HG03558 (cell line): ENCODE measurements around the gene ATG5.

ENCODE experiments used
- ATAC-seq: cut with Tn5 transposase; IDR thresholded peaks from one replicate; pipeline ENCODE4 v1.9.1; 2021; ENCODE audit warnings: moderate number of reproducible peaks; ENCODE audit not compliant: unreplicated experiment; ENCODE audit errors: extremely low read depth

The ATG5 gene

DNA sequence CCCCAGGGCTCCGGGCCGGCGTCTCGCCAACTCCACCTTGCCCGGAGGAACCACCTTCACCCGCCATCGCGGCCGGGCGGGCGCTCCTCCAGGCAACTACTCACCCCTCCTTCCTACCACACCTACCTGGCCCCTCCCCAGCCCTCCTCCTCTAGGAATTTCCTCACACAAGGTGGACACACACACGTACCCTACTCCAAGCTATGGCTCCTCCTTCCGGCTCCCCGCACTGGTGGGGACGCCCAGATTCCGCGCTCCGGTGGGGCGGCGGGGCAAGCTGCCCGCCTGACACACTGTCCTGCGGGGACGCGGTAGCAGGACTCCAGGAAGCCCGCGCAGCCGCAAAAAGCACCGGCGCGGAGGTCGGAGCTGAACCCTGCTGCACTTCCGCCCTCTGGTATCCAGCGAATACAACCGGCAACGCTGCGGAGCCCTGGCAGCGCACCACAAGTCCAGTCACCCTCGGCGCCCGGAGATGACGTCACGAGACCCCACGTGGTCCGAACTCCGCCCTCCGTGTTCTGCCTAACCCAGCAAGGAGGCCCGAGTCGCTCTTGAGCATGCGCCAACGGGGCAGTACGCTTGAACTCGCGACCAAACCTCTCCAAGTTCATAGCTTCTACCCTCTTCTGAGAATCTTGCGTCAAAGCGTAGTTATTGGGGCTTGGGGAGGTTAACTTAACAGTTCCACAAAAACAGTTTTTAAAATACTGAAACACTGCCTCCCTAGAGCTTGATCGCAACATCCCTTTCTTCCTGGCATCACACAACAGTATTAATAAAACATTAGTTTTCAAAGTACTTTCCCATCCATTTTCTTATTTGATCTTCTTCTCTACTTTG is at the start of gene ATG5:
ATG5 (minus strand) TSS at position 425 of the 843 bp plus-strand sequence. CDS start 9,552 bp downstream, outside the sequence.
- ATAC-seq: peak; percentile 94

DNA sequence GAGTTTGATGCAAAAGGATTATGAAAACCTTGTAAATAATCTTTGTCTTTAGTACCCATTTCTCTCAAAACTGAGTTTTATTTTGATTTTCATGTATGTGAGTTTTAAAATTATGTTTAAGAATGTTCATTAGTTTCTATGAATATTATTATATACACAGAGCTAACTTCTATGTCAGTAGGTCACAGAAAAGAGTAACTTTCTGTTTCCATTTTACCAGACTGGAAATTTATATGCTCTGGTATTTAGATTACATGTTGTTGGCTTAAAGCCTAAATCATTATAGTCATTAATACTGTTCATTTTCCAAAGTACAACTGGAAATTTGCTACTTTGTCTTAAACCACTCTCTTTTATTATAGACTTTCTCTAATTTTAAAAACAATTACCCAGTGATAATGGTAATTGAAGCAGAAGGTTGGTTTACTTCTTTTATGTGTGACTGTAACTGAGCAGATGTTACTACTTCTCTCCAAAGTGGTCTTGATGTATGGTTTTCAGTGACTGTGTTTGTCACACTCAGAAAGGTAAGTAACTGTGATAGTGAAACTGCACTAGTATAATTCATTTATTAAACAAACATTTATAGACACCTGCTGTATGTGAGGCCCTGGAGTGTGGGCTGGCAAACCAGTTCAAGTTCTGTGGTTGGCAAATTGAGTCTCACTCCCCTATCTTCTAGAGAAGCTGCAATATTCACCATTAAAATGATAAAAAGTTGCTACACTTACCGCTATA is 48.1 kb upstream of the ATG5 start:
- ATAC-seq: no peak

DNA sequence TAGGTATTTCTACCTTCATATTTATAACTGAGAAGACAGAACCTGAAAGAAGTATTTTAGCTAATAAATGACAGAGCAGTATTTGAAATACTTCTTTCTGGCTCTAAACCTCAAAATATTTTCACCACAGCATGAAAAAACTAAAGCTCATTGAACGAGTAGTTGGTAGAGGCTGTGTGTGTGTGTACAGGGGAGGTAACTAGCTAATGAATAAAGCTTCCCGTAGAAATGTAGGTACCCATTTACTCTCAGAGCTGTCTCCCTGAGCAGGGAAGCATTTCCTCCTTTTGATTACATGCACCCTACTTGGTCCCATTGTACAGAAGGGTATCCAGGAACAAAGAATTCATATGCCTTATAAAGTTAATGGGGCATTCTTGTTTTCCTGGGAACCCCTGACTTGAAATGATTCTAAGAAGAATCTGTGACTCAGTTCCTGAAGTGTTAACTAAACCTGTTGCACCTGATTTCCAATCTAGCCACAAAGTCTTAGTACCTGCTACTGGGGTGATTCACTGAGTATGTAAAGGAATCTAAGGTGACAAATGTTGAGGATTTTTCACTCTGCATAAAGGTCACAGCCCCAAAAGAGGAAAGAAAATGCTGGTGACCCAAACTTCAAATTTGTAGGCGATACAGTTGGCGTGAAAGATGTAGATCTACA is 47.4 kb upstream of the ATG5 start:
- no peak for ATAC-seq

DNA sequence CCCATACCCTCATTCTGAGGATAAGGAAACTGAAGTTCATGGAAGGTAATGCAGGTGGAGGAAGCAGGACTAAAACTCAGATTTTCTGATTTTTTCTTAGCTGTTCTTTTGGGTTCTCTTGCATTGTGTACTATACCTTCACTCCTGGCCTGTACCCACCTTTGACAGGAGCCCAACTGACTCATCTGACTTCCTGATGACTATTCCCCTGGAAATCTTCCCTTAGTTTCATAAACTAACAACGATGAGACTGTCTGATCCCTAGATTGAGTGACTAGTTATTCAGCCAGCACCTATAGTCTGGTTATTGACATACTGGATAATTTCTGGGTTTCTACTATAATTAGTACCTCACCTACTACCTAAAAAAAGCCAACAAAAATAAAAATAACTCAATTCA is 45.1 kb upstream of the ATG5 start:
- ATAC-seq: no peak

DNA sequence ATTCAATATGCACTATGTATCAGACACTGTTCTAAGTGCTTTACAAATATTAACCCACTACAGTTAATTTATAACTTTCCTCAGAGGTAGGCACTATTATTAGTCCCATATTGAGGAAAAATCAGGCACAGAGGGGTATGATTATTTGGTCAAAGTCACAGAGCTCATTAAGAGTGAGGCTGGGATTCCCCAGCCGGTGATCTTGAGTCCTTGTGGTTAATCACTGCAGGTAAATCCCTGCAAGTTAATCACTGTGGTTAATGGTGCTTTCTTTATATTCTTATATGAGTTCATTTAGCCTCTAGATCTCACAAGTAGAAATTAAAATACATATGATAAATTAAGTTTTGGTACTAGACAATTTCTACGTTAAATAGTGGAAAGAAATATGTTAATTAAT is 44.2 kb upstream of the ATG5 start:
- no peak for ATAC-seq

DNA sequence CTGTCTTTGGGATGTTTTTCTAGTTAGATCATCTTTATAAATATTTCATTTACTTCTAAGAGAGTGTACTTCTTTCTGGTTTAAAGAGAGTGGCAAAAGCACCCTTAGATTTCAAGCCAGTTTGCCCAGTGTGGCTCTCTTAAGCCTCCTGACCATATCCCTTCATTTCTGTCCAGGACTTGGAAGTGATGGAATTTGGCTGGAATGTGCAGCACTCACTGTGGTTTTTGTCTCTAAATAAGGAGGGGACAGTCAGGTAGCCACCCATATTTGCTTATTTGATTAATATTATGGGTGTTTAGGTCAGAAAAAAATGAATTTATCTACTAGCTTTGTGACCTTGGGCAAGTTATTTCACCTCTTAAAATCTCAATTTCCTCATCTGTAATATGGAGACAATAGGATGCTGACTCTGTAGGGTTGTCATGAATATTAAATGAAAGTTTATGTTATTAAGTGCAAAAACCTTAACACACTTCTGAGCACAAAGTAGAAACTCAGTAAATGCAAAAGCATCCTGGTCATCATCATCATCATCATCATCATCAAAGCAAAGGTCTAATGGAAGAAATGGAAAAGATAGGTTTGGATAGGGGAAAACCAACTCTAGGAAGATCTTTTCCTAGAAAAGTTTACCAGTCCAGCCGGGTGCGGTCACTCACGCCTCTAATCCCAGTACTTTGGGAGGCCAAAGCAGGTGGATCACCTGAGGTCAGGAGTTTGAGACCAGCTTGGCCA is 38.0 kb upstream of the ATG5 start:
- no peak for ATAC-seq

DNA sequence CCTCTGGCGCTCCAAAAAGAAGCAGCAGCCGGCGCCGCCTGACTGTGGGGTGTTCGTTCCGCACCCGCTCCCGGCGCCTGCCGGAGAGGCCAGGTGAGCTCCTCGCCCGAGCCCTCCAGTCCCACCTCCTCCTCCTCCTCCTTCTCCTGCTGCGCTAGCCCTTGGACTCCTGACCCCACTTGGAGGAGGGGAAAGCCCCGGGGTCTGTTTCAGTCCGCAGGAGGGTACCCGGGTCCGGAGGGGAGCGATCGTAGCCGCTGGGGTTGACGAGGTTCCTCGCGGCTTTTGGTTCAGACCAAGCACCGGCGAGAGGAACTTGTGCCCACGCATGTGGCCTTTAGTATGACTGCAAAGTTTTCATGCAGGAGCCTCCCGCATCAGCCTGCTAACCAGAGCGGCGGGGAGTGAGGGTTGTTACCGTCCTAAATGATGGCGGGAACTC is 35.5 kb upstream of the ATG5 start:
- ATAC-seq: no peak

DNA sequence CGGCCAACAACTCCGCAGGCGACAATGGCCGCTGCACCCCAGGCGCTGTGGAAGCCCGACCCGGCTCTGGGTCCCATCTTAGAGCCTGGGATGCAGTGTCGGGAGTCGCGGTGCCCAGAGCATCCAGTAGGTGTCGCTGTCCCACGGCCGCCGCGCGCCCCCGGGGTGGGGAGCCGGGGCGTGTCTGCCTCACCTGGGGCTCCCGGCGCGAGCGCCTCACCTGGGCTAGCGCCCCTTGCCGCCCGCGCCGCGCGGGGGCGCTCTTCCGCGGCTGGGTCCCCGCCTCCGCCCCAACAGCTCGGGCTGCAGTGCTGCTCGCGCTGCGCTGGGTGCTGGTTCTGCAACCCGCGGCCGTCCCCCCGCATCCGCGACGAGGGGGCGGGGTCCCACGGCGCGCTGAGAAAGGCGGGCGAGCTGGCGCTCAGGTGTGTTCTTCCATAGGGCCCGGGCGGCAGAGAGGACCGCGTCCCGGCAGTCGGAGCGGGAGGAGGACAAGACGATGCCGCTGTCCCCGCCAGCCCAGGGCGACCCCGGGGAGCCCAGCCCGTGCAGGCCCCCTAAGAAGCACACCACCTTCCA is 34.9 kb upstream of the ATG5 start, which contains the start of gene CRYBG1:
CRYBG1 (plus strand) TSS at position 308 of the 579 bp plus-strand sequence; CDS start at position 500, 192 bp downstream.
- ATAC-seq: no peak

DNA sequence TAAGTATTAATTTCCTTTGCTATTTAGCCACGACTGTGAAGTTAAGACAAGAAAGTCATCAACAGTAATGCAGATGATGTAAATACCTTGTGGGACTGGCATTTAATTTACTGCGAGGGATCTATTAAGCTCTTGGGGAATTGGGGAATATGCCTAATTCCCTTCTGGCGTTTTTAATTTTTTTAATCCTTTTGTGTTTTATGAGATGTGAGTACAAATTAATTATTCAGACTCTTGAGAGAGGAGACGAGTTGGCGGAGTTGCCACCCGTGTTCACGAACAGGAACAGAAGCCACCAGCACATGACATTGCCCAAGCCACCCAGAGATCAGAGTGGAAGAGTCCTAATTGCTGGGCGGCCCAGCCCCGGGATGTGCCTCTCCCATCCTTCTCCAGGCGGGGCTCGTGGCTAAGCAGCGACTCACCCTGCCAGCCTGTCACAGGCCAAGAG is 34.4 kb upstream of the ATG5 start:
- no peak for ATAC-seq

DNA sequence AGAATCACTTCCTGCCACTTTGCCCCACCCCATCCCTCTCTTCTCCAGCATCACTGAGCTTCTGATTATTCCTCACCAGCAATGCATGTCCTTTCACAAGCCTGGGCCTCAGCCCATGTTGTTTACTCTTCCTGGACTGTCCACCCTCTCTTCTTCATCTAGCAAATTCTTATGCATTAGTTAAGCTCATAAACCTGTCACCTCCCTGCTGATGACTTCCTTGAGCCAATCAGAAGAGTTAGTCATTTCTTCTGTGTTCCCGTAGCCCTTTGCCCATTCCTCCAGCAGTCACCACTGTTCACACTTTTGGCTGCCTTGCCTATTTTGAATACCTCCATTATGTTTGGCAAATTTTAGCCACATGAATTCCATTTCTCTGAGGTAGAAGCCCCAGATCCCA is 30.8 kb upstream of the ATG5 start:
- no peak for ATAC-seq

DNA sequence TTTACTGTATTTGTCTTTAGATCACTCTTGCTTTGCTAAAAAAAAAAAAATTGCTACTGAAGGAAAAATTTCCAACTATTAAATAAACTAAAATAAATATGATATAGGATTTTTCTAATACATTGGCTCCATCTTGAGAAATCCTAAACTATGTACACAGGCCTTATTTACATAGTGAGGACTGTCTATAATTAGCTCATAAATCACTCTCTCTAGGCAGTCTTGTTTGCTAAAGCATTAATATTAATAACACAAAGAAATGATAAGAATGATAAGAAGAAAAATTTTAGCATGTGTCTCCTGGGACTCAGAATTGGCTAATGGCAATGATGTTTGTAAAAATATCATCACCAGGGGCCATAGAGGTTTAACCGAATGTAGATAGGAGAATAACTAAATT is 21.7 kb upstream of the ATG5 start:
- ATAC-seq: no peak

DNA sequence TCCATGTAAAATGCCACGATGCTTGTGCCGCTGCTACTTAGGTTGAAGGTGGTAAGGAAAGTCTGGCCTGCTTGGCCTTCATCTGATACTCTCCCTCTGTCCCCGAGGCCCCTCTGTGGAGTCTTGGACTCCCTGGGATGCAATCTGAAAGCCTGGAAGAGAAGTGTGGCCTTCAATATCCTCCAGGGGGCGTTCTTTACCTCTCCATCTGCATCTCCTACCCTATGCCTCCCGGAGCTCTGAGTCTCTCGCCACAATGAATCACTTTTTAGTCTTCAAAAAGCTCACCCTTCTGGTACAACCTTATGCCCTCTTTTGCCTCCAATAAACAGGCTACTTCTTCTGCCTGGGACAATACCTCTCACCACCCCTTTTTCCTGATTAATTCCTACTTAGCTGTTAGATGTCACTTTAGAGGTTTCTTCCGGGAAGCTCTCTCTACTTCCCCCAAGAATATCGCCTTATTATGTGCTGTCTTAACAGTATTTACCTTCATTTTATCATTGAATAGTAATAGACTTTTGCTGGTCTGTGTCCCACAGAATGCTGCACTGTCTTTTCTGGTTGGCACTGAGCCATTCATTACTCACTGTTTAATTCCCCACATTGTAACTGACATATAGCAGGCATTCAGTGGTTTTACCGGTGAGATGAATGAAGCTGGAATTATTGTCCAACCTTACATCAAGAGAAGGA is 13.9 kb upstream of the ATG5 start:
- ATAC-seq: no peak

DNA sequence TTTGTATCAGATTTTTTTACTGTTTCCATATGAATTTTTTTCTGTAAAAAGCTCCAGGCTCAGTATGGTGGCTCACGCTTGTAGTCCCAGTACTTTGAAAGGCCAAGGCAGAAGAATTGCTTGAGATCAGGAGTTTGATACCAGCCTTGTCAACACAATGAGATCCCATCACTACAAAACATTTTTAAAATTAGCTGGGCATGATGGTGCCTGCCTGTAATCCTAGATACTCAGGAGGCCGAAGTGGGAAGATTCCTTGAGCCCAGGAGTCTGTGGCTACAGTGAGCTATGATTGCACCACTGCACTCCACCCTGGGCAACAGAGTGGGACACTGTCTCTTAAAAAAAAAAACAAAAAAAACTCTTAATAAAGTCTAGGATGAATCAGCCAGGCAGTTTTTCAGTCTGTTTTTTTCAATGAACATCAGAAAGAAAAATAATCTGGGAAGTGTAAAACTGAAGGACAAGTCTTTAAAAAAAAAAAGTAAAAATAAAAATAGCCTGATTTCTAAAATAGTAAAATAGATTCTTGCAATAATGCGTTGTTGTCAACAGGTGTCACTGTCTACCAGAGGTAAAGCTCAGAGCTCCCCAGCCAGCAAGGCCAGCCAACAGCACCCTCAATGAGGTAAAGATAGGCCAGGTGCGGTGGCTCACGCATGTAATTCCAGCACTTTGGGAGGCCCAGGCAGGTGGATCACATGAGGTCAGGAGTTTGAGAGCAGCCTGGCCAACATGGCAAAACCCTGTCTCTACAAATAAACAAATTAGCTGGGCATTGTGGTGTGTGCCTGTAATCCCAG is 9.3 kb upstream of the ATG5 start:
- ATAC-seq: no peak

DNA sequence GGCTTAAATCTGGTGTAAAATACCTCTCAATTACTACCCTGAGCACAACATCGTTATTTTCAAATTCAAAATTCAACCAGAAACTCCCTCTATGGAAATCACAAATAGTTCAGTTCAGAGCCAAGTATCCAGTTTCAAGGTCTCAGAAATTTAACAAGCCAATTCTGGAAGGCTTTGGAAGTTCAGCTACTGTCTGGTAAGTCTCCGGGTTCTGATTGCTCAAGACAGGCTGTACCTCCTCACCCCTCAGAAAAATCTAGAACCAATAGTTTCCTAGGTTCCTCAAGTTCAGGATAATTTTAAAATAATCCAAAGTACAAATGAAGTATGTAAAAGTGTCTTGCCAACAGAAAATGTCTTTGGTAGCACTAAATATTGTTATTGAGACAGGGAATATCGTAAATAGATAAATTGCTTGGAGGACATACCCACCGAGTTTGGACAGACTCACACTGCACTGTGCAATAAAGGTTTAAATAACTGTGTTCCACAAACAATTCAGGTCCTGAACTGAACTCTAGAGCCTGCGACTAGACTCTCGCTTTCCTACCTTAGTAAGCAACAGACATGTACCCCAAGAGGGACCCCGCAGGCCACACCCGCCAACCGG is 729 bp downstream of the ATG5 start:
- ATAC-seq: no peak

DNA sequence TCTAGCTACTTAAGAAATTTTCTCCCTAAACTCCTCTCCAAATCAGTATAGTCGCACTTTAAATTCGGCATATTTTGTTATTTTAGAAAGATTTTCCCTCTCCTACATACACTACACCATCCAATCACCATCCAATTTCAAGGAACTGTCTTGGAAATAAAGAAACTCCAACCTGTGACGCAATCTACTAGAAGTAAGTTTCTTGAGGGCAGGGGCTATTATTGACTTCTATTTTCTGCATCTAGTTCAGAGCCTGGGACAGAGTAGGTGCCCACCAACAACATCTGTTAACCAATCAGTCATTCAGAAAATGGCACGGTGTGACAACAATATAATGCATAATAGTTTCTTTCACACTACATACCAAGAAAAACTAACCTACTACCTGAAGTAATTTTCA is 3.6 kb downstream of the ATG5 start:
- no peak for ATAC-seq

DNA sequence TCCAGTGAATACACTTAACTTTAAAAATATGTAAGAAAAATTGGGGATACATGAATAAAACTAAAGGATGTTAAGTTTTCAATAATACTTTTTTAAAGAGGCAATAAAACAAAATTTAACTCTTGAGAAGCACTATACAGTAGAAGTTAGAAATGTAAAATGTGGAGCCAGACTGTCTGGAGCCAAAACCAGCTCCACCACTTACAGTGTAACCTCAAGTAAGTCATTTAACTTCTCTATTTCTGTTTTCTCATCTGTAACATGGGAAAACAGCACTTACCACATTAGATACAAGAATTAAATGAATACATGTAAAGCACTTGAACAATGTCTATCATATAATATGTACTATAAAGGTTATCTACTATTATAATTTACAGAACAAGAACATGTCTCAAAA is 6.7 kb downstream of the ATG5 start:
- ATAC-seq: no peak

DNA sequence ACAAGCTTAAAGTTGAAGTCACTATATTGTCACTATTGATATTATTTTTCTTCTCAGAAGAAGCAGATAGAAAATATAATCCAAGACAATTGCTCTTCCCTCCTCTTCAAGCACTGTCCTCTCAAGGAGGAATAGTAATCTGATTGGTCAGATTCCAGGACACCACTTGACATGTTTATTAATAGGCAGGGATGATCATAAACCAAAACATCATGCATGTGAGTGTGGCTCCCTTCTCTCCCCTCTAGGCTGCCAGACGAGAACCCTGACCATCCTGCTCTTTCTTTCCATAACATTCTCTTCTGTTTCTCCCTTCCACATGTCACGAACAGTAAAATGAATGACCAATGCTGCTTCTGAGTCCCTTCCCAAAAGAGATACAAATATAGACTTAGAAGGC is 7.5 kb downstream of the ATG5 start:
- ATAC-seq: no peak

DNA sequence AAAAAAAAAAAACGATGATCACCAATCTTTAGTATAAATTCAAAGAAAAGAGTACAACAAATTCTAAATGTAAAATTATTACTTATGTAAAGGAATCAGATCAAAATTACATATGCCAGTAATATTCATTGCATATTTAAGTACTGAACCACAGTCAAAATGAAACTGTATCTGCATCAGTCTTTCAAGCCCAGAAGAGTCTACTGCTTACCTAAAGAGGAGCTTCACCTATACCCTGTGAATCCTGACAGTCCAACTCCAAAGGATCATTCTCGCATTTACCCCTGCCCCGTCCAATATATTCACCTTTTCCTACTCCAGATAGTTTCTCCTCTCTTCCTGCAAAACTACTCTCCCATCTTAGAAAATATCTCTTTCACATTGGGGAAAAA is 9.2 kb downstream of the ATG5 start:
- no peak for ATAC-seq
